Testis (tissue), 3 donors: Measurements from ENCODE around the gene AP5Z1. TPM values are rescaled to one million over a fixed set of nuclear protein-coding genes. Genes with fewer than 3 reads are reported as not detected.

Experiments used
- DNase-seq: peaks from one replicate; pipeline ENCODE4 v3.0.0-alpha.2; 2019
- H3K27ac ChIP-seq, 2 donors: fragments of 200-600 bp; sonication (generic); one replicate each; pipeline ENCODE4 v1.5.1; 2019
- H3K27me3 ChIP-seq: fragments of 200-600 bp; sonication (generic); one replicate; pipeline ENCODE4 v1.5.1; 2019
- H3K36me3 ChIP-seq: fragments of 200-600 bp; sonication (generic); one replicate; pipeline ENCODE4 v1.5.1; 2017; ENCODE audit warnings: low read depth; ENCODE audit errors: missing control alignments
- H3K4me1 ChIP-seq: fragments of 200-600 bp; sonication (generic); one replicate; pipeline ENCODE4 v1.5.1; 2019
- H3K4me3 ChIP-seq, 2 donors: fragments of 200-600 bp; sonication (generic); one replicate each; pipeline ENCODE4 v1.5.1; 2017 to 2019
- H3K9me3 ChIP-seq: fragments of 200-600 bp; sonication (generic); one replicate; pipeline ENCODE4 v1.5.1; 2017
- POLR2A ChIP-seq: fragments of 450-650 bp; IDR thresholded peaks from one replicate; pipeline ENCODE4 v1.6.1; 2017; ENCODE audit warnings: antibody characterized with exemption, mild to moderate bottlenecking, moderate library complexity
- WGBS, 2 donors: methylation state at CpG; one replicate each; pipeline ENCODE4 v1.1.5; 2018; 5-methylcytosine and 5-hydroxymethylcytosine counted together
- intact Hi-C: fragments of 100-400 bp; cut with DNase I; formaldehyde crosslinking; loops from one replicate; pipeline ENCODE4 v1.15.1; 2023; ENCODE audit warnings: low total_unique reads
- polyA plus RNA-seq: library from polyadenylated mRNA; stranded (reverse); fragments of 350-450 nt; fragmentation: Illumina TruSeq; extraction: RNeasy Lipid Tissue Mini Kit (QIAGEN cat#74804); gene quantifications from one replicate; pipeline ENCODE4 v1.2.3, GENCODE V29; 2014; ENCODE audit warnings: low read depth, low replicate concordance; ENCODE audit not compliant: insufficient read depth
- total RNA-seq, 2 donors: library from RNA; depleted of rRNA; stranded (reverse); fragments of >200 nt; gene quantifications; one replicate each; pipeline ENCODE4 v1.2.3, GENCODE V29; 2016
- TF ChIP-seq, protein P1 (sequence below), 3 experiments: fragments of 450-650 bp in 2 of 3; fragments of 200-600 bp in 1 of 3; sonication (generic) in 1 of 3; IDR thresholded peaks; one replicate each; pipeline ENCODE4 v1.5.1; 2016 to 2019; ENCODE audit warnings: antibody characterized with exemption in 3 of 3, mild to moderate bottlenecking in 2 of 3, moderate library complexity in 1 of 3

AP5Z1 gene
- total and polyA plus RNA-seq, 3 donors from 2014 or later: 30.0 to 59.1 (median 47.6) TPM

GRCh38 chr7:4748231-4748681 is 27.2 kb upstream of the AP5Z1 start:
- no peak overlapping the region for H3K4me3 ChIP-seq
- no peaks in the 10 kb centered on the region for H3K9me3 ChIP-seq
- WGBS, 2 donors: 82 to 86% methylated on average over 10 of the region's 10 CpGs
- intact Hi-C loops: loop anchor here (10.0 kb wide), 1 partner anchor 63 kb away; the partner anchor contains the start of gene FOXK1
- H3K27ac ChIP-seq: peak overlapping the region; percentile 49 to 72
- no peak for TF ChIP-seq POLR2A
- TF ChIP-seq, protein P1, sequence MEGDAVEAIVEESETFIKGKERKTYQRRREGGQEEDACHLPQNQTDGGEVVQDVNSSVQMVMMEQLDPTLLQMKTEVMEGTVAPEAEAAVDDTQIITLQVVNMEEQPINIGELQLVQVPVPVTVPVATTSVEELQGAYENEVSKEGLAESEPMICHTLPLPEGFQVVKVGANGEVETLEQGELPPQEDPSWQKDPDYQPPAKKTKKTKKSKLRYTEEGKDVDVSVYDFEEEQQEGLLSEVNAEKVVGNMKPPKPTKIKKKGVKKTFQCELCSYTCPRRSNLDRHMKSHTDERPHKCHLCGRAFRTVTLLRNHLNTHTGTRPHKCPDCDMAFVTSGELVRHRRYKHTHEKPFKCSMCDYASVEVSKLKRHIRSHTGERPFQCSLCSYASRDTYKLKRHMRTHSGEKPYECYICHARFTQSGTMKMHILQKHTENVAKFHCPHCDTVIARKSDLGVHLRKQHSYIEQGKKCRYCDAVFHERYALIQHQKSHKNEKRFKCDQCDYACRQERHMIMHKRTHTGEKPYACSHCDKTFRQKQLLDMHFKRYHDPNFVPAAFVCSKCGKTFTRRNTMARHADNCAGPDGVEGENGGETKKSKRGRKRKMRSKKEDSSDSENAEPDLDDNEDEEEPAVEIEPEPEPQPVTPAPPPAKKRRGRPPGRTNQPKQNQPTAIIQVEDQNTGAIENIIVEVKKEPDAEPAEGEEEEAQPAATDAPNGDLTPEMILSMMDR (IDR thresholded peaks at IDR 0.05): no peak
- DNase-seq: no peak
- no peaks in the 10 kb centered on the region for H3K36me3 ChIP-seq
- peaks cover 30% of the 10 kb centered on the region for H3K4me1 ChIP-seq
- no peaks in the 10 kb centered on the region for H3K27me3 ChIP-seq

DNA sequence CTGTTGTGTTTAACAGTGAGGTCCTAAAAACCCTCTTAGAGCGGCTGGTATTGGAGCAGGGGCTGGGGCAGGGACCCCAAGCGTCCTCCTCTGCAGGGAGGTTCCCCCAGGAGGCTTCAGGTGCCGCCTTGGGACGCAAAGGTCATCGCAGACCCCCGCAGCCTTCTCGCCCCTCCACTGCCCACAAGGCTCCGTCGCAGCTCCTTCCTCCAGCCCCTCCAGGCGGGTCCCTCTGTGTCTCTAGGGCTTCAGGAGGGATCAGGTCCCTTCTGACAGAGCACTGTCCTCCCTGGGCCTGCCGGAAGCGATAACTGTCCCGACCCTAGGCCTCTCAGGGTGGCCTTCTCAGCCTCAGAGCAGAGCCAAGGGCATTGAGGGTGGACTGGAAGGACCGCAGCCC is 26.1 kb upstream of the AP5Z1 start:
- no peak for DNase-seq
- H3K4me3 ChIP-seq: no peak overlapping the region
- peaks cover 24% of the 10 kb centered on the region for H3K4me1 ChIP-seq
- intact Hi-C loops: loop anchor here (10.0 kb wide), 1 partner anchor 65 kb away; the partner anchor contains the start of gene FOXK1
- peak overlapping the region in 1 of 2 donors; percentile 26 for H3K27ac ChIP-seq
- H3K36me3 ChIP-seq: no peaks in the 10 kb centered on the region
- H3K27me3 ChIP-seq: no peaks in the 10 kb centered on the region
- H3K9me3 ChIP-seq: no peaks in the 10 kb centered on the region
- 85% methylated on average over 13 of the region's 14 CpGs; no CpG with 5 or more reads in 1 of the 2 donors for WGBS, 2 donors
- TF ChIP-seq POLR2A: no peak
- TF ChIP-seq, protein P1 (IDR thresholded peaks at IDR 0.05): no peak

GRCh38 chr7:4749798-4750197 is 25.6 kb upstream of the AP5Z1 start:
- intact Hi-C loops: loop anchor here (10.0 kb wide), 2 partner anchors 65 to 135 kb away; partner anchors contain the start of gene FOXK1
- DNase-seq: no peak
- no peaks in the 10 kb centered on the region for H3K9me3 ChIP-seq
- TF ChIP-seq, protein P1 (IDR thresholded peaks at IDR 0.05): no peak
- TF ChIP-seq POLR2A: no peak
- WGBS, 2 donors: 89% methylated on average over 15 of the region's 15 CpGs; no CpG with 5 or more reads in 1 of the 2 donors
- H3K4me1 ChIP-seq: peaks cover 21% of the 10 kb centered on the region
- no peak overlapping the region for H3K4me3 ChIP-seq
- H3K27ac ChIP-seq: peak overlapping the region in 1 of 2 donors; percentile 26
- no peaks in the 10 kb centered on the region for H3K36me3 ChIP-seq
- no peaks in the 10 kb centered on the region for H3K27me3 ChIP-seq

GRCh38 chr7:4751398-4751947 is 23.9 kb upstream of the AP5Z1 start:
- Histone ChIP-seq H3K36me3 (no peaks in the 10 kb centered on the region), H3K27ac (no peak overlapping the region), H3K27me3 (no peaks in the 10 kb centered on the region), H3K4me3 (no peak overlapping the region), H3K4me1 (peaks cover 8% of the 10 kb centered on the region), H3K9me3 (no peaks in the 10 kb centered on the region)
- WGBS, 2 donors: 88 to 95% methylated on average over 10 to 20 of the region's 20 CpGs
- DNase-seq: no peak
- intact Hi-C loops: loop anchor here (10.0 kb wide), 1 partner anchor 137 kb away; no protein-coding TSS in a partner anchor
- no peak for TF ChIP-seq POLR2A
- TF ChIP-seq, protein P1 (IDR thresholded peaks at IDR 0.05): no peak
